HG03469 (cell line): ENCODE data around the gene GPR156.

Experiments used
- ATAC-seq: cut with Tn5 transposase; IDR thresholded peaks from one replicate; pipeline ENCODE4 v1.9.1; 2021; ENCODE audit warnings: mild to moderate bottlenecking, moderate library complexity, moderate number of reproducible peaks; ENCODE audit not compliant: unreplicated experiment

GPR156 gene

GRCh38 chr3:120130656-120131055 is 154.4 kb downstream of the GPR156 start:
- ATAC-seq = no peak

GRCh38 chr3:120129718-120130513 is 155.1 kb downstream of the GPR156 start:
- no peak for ATAC-seq

- no peak for ATAC-seq
These were observed 156.0 kb downstream of the GPR156 start for GRCh38 chr3:120129051-120129450.

GRCh38 chr3:120125992-120126391 is 159.0 kb downstream of the GPR156 start:
- ATAC-seq = no peak

GRCh38 chr3:120119846-120120510 is 165.0 kb downstream of the GPR156 start:
- no peak for ATAC-seq
